Measurements from ENCODE around the gene BTG1. TPM values are rescaled to one million over a fixed set of nuclear protein-coding genes. Genes with fewer than 3 reads are reported as not detected.

BTG1 gene
- 2.4 and 3.9 TPM in 2 replicates for polyA plus RNA-seq

GRCh38 chr12:92145731-92146496 lies at the start of gene BTG1:
BTG1 (minus strand) TSS chr12:92145846; CDS start chr12:92145535, 311 bp downstream.

